GM12892 (cell line): Measurements from ENCODE around the gene CSTPP1.

Experiments used
- POLR2A ChIP-seq: IDR thresholded peaks from 2 replicates; pipeline ENCODE4 v1.6.1; 2011; ENCODE audit warnings: low read depth, low read length, control low read depth
- POLR2AphosphoS5 ChIP-seq: IDR thresholded peaks from 2 replicates; pipeline ENCODE4 v1.6.1; 2011; ENCODE audit warnings: low read depth, low read length, control low read depth

GRCh38 chr11:47130543-47130942 is 194.0 kb downstream of the CSTPP1 start:
- TF ChIP-seq POLR2A = no peak
- TF ChIP-seq POLR2AphosphoS5 = no peak
